ENCODE measurements around the gene GRAMD1A.

GRAMD1A gene

DNA sequence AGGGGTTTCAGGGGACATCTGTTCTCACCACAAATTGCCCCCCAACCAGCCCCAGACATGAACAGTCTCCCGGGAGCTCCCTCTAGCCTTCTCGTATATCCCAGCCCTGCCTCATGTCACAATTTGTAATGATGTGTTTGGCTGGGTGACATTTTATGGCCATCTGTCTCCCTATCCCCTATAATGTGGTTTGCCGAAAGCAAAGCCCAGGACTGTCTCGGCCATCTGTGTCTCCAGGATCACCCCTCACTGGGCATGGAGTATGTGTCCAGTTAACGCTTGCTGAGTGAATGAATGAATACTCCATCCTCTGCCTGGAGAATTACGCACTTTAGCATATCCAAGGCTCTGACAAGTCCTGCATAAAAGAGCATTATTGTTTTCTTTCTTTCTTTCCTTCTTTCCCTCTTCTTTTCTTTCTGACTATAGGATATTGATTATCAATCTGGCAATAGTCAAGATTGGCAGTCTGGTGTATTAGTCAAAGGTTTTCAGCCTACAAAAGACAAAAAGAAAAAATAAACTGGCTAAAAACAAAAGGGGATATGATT lies 56.5 kb downstream of the GRAMD1A start:
- Histone ChIP-seq H4K91ac (ENCODE audit: low read depth, low read length, poor library complexity) (no peak overlapping the region), H3K36me3 (replicated peaks in 1 of 2; ENCODE audit: control insufficient read depth in 2 of 2, insufficient read depth in 2 of 2, low read length in 2 of 2) (no peaks in the 10 kb centered on the region), H2AK5ac (ENCODE audit: low read depth, low read length) (no peak overlapping the region), H2BK12ac (ENCODE audit: low read length) (no peak overlapping the region), H2BK15ac (ENCODE audit: low read length) (no peak overlapping the region), H3K27me3 (ENCODE audit: control insufficient read depth in 3 of 3, insufficient read depth in 3 of 3, low read depth in 1 of 3, low read length in 3 of 3) (peaks cover 0 to 3% (median 0%) of the 10 kb centered on the region in 3 experiments), H3K4ac (ENCODE audit: low read length) (no peak overlapping the region), H2BK120ac (ENCODE audit: low read depth, low read length) (no peak overlapping the region), H3K18ac (ENCODE audit: low read length) (no peak overlapping the region), H3K14ac (ENCODE audit: low read length) (no peak overlapping the region), H3K9me3 (replicated peaks in 1 of 2; ENCODE audit: control insufficient read depth in 2 of 2, insufficient read depth in 1 of 2, low read depth in 1 of 2, low read length in 2 of 2) (no peaks in the 10 kb centered on the region), H3K79me1 (ENCODE audit: low read depth, low read length) (no peaks in the 10 kb centered on the region), H3K4me1 (ENCODE audit: control insufficient read depth in 2 of 2, insufficient read depth in 1 of 2, low read depth in 1 of 2, low read length in 2 of 2) (peaks cover 0 to 2% of the 10 kb centered on the region in 2 donors), H3K4me3 (ENCODE audit: low read length in 2 of 2) (no peak overlapping the region), H3K4me2 (ENCODE audit: insufficient read depth, low read length, poor library complexity, severe bottlenecking) (no peak overlapping the region), H3K9ac (ENCODE audit: low read depth, low read length, poor library complexity) (no peak overlapping the region), H2AFZ (ENCODE audit: low read length) (no peak overlapping the region), H4K8ac (ENCODE audit: low read depth, low read length) (no peak overlapping the region), H2BK5ac (ENCODE audit: low read length) (no peak overlapping the region), H3K23ac (ENCODE audit: low read depth, low read length, poor library complexity) (no peak overlapping the region), H3K27ac (replicated peaks; ENCODE audit: low read length) (no peak overlapping the region)
- WGBS, 2 donors (ENCODE audit: extremely low coverage in 2 of 2, insufficient read length in 2 of 2, insufficient replicate concordance in 1 of 2): no CpG with 5 or more reads among the region's 6 CpGs
- no peak for DNase-seq (ENCODE audit: low spot score)

DNA sequence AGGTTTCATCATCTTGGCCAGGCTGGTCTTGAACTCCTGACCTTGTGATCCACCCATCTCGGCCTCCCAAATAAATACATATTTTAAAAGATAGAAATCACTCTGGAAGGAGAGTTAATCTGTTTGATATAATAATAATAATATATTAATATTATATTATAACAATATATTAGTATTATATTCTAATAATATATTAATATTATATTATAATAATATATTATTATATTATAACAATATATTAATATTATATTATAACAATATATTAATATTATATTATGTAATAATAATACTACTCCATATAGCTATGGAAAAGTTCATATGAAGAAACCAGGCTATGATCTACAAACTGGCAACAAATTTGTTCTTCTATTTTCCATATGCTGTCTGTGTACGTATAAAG lies 58.2 kb downstream of the GRAMD1A start:
- Histone ChIP-seq H3K14ac (ENCODE audit: low read length) (no peak overlapping the region), H3K9ac (ENCODE audit: low read depth, low read length, poor library complexity) (no peak overlapping the region)

DNA sequence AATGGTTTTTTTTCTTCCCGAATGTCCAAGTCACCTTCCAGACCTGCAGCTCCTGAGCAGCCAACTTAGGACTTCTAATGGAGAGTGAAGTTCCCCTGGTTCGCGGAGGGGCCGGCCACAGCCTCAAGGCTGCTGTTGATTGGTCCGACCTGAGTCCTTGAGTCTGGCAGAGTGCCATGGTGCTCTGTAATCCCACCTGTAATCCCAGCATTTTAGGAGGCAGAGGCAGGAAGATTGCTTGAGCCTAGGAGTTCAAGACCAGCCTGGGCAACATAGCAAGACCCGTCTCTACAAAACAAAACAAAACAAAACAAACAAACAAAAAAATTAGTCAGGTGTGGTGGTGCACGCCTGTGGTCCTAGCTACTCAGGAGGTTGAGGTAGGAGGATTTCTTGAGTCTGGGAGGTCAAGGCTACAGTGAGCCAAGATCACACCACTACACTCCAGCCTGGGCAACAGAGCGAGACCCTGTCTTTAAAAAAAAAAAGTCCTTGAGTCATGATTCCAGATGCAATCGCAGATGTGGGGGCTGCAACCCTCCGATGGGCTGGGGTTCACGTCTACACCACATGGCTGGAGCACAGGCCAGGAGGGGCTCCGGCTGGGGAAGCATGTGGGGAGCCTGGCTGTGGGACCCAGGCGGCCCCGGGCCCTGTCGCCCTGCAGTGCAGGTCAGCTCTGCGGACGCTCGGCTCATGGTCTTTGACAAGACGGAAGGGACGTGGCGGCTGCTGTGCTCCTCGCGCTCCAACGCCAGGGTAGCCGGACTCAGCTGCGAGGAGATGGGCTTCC lies 59.1 kb downstream of the GRAMD1A start:
- H3K23ac ChIP-seq (ENCODE audit: low read depth, low read length, poor library complexity): peak overlapping the region; percentile 27
- H3K27ac ChIP-seq (replicated peaks; ENCODE audit: low read length): no peak overlapping the region
- DNase-seq (ENCODE audit: low spot score): no peak
- H3K4me1 ChIP-seq (ENCODE audit: control insufficient read depth in 2 of 2, insufficient read depth in 1 of 2, low read depth in 1 of 2, low read length in 2 of 2): peaks cover 0 to 2% of the 10 kb centered on the region in 2 donors
- peak overlapping the region; percentile 74 for H2AK5ac ChIP-seq (ENCODE audit: low read depth, low read length)
- no CpG with 5 or more reads among the region's 26 CpGs for WGBS, 2 donors (ENCODE audit: extremely low coverage in 2 of 2, insufficient read length in 2 of 2, insufficient replicate concordance in 1 of 2)
- H2BK120ac ChIP-seq (ENCODE audit: low read depth, low read length): no peak overlapping the region
- no peak overlapping the region for H4K8ac ChIP-seq (ENCODE audit: low read depth, low read length)
- no peak overlapping the region for H3K9ac ChIP-seq (ENCODE audit: low read depth, low read length, poor library complexity)
- no peak overlapping the region for H2BK12ac ChIP-seq (ENCODE audit: low read length)
- no peak overlapping the region for H2AFZ ChIP-seq (ENCODE audit: low read length)
- peaks cover 0 to 3% (median 0%) of the 10 kb centered on the region in 3 experiments for H3K27me3 ChIP-seq (ENCODE audit: control insufficient read depth in 3 of 3, insufficient read depth in 3 of 3, low read depth in 1 of 3, low read length in 3 of 3)
- H4K91ac ChIP-seq (ENCODE audit: low read depth, low read length, poor library complexity): no peak overlapping the region
- H3K9me3 ChIP-seq (replicated peaks in 1 of 2; ENCODE audit: control insufficient read depth in 2 of 2, insufficient read depth in 1 of 2, low read depth in 1 of 2, low read length in 2 of 2): no peaks in the 10 kb centered on the region
- no peak overlapping the region for H3K4ac ChIP-seq (ENCODE audit: low read length)
- H2BK15ac ChIP-seq (ENCODE audit: low read length): no peak overlapping the region
- no peak overlapping the region for H3K14ac ChIP-seq (ENCODE audit: low read length)
- H3K4me3 ChIP-seq (ENCODE audit: low read length in 2 of 2): no peak overlapping the region
- H3K4me2 ChIP-seq (ENCODE audit: insufficient read depth, low read length, poor library complexity, severe bottlenecking): no peak overlapping the region
- no peak overlapping the region for H2BK5ac ChIP-seq (ENCODE audit: low read length)
- no peaks in the 10 kb centered on the region for H3K36me3 ChIP-seq (replicated peaks in 1 of 2; ENCODE audit: control insufficient read depth in 2 of 2, insufficient read depth in 2 of 2, low read length in 2 of 2)
- no peaks in the 10 kb centered on the region for H3K79me1 ChIP-seq (ENCODE audit: low read depth, low read length)
- peak overlapping the region; percentile 22 for H3K18ac ChIP-seq (ENCODE audit: low read length)

More for the DNA sequence above, 58.2 kb downstream of the GRAMD1A start:
- no peak overlapping the region for H3K23ac ChIP-seq (ENCODE audit: low read depth, low read length, poor library complexity)
- H3K36me3 ChIP-seq (replicated peaks in 1 of 2; ENCODE audit: control insufficient read depth in 2 of 2, insufficient read depth in 2 of 2, low read length in 2 of 2): no peaks in the 10 kb centered on the region
- H2BK5ac ChIP-seq (ENCODE audit: low read length): no peak overlapping the region
- H3K4me1 ChIP-seq (ENCODE audit: control insufficient read depth in 2 of 2, insufficient read depth in 1 of 2, low read depth in 1 of 2, low read length in 2 of 2): peaks cover 0 to 2% of the 10 kb centered on the region in 2 donors
- no peak overlapping the region for H4K91ac ChIP-seq (ENCODE audit: low read depth, low read length, poor library complexity)
- H3K9me3 ChIP-seq (replicated peaks in 1 of 2; ENCODE audit: control insufficient read depth in 2 of 2, insufficient read depth in 1 of 2, low read depth in 1 of 2, low read length in 2 of 2): no peaks in the 10 kb centered on the region
- WGBS, 2 donors (ENCODE audit: extremely low coverage in 2 of 2, insufficient read length in 2 of 2, insufficient replicate concordance in 1 of 2): no CpG with 5 or more reads among the region's 2 CpGs
- H3K18ac ChIP-seq (ENCODE audit: low read length): no peak overlapping the region
- H2BK15ac ChIP-seq (ENCODE audit: low read length): no peak overlapping the region
- no peak overlapping the region for H3K4me2 ChIP-seq (ENCODE audit: insufficient read depth, low read length, poor library complexity, severe bottlenecking)
- DNase-seq (ENCODE audit: low spot score): no peak
- no peak overlapping the region for H2BK12ac ChIP-seq (ENCODE audit: low read length)
- no peaks in the 10 kb centered on the region for H3K79me1 ChIP-seq (ENCODE audit: low read depth, low read length)
- H2BK120ac ChIP-seq (ENCODE audit: low read depth, low read length): no peak overlapping the region
- H2AFZ ChIP-seq (ENCODE audit: low read length): no peak overlapping the region
- H3K4me3 ChIP-seq (ENCODE audit: low read length in 2 of 2): no peak overlapping the region
- H3K4ac ChIP-seq (ENCODE audit: low read length): no peak overlapping the region
- no peak overlapping the region for H4K8ac ChIP-seq (ENCODE audit: low read depth, low read length)
- H2AK5ac ChIP-seq (ENCODE audit: low read depth, low read length): no peak overlapping the region
- H3K27me3 ChIP-seq (ENCODE audit: control insufficient read depth in 3 of 3, insufficient read depth in 3 of 3, low read depth in 1 of 3, low read length in 3 of 3): peaks cover 0 to 3% (median 0%) of the 10 kb centered on the region in 3 experiments
- no peak overlapping the region for H3K27ac ChIP-seq (replicated peaks; ENCODE audit: low read length)

DNA sequence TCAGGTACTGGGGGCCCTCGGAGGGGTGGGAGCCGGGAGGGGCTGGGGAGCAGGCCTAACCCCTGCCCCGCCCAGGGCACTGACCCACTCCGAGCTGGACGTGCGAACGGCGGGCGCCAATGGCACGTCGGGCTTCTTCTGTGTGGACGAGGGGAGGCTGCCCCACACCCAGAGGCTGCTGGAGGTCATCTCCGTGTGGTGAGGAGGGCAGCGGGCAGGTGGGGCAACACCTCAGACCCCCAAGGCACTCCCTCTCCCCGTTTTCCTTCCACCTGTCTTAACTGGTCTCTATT lies 59.6 kb downstream of the GRAMD1A start:
- H3K36me3 ChIP-seq (replicated peaks in 1 of 2; ENCODE audit: control insufficient read depth in 2 of 2, insufficient read depth in 2 of 2, low read length in 2 of 2): no peaks in the 10 kb centered on the region
- H2BK120ac ChIP-seq (ENCODE audit: low read depth, low read length): no peak overlapping the region
- H3K79me1 ChIP-seq (ENCODE audit: low read depth, low read length): no peaks in the 10 kb centered on the region
- H3K23ac ChIP-seq (ENCODE audit: low read depth, low read length, poor library complexity): no peak overlapping the region
- H3K18ac ChIP-seq (ENCODE audit: low read length): peak overlapping the region; percentile 38
- no peak overlapping the region for H2BK5ac ChIP-seq (ENCODE audit: low read length)
- H3K14ac ChIP-seq (ENCODE audit: low read length): peak overlapping the region; percentile 71
- H3K4me1 ChIP-seq (ENCODE audit: control insufficient read depth in 2 of 2, insufficient read depth in 1 of 2, low read depth in 1 of 2, low read length in 2 of 2): peaks cover 0 to 2% of the 10 kb centered on the region in 2 donors
- H2BK15ac ChIP-seq (ENCODE audit: low read length): no peak overlapping the region
- no peak overlapping the region for H3K4ac ChIP-seq (ENCODE audit: low read length)
- no peak for DNase-seq (ENCODE audit: low spot score)
- no peak overlapping the region for H2BK12ac ChIP-seq (ENCODE audit: low read length)
- peaks cover 0 to 3% (median 0%) of the 10 kb centered on the region in 3 experiments for H3K27me3 ChIP-seq (ENCODE audit: control insufficient read depth in 3 of 3, insufficient read depth in 3 of 3, low read depth in 1 of 3, low read length in 3 of 3)
- H3K9me3 ChIP-seq (replicated peaks in 1 of 2; ENCODE audit: control insufficient read depth in 2 of 2, insufficient read depth in 1 of 2, low read depth in 1 of 2, low read length in 2 of 2): no peaks in the 10 kb centered on the region
- H3K4me3 ChIP-seq (ENCODE audit: low read length in 2 of 2): no peak overlapping the region
- H3K4me2 ChIP-seq (ENCODE audit: insufficient read depth, low read length, poor library complexity, severe bottlenecking): no peak overlapping the region
- no peak overlapping the region for H3K9ac ChIP-seq (ENCODE audit: low read depth, low read length, poor library complexity)
- H2AFZ ChIP-seq (ENCODE audit: low read length): no peak overlapping the region
- no peak overlapping the region for H4K8ac ChIP-seq (ENCODE audit: low read depth, low read length)
- no peak overlapping the region for H4K91ac ChIP-seq (ENCODE audit: low read depth, low read length, poor library complexity)
- peak overlapping the region; percentile 74 for H2AK5ac ChIP-seq (ENCODE audit: low read depth, low read length)
- no CpG with 5 or more reads among the region's 15 CpGs for whole genome bisulfite sequencing, 2 donors (ENCODE audit: extremely low coverage in 2 of 2, insufficient read length in 2 of 2, insufficient replicate concordance in 1 of 2)
- H3K27ac ChIP-seq (replicated peaks; ENCODE audit: low read length): no peak overlapping the region

Measured in neuronal stem cell (in vitro differentiated cells).